Subcutaneous adipose tissue (tissue), 4 donors: ENCODE results near the gene CHDH. TPM values are rescaled to one million over a fixed set of nuclear protein-coding genes. Genes with fewer than 3 reads are reported as not detected.

Source experiments
- total RNA-seq, 4 donors: library from RNA; depleted of rRNA; stranded (reverse); fragments of >200 nt; gene quantifications; one replicate each; pipeline ENCODE4 v1.1.0, GENCODE V29; 2016
- TF ChIP-seq, protein P1 (sequence below): fragments of 450-650 bp; IDR thresholded peaks from one replicate; pipeline ENCODE4 v1.5.1; 2016; ENCODE audit warnings: low read depth, mild to moderate bottlenecking, control low read depth, antibody characterized with exemption, moderate library complexity

CHDH gene, protein sequence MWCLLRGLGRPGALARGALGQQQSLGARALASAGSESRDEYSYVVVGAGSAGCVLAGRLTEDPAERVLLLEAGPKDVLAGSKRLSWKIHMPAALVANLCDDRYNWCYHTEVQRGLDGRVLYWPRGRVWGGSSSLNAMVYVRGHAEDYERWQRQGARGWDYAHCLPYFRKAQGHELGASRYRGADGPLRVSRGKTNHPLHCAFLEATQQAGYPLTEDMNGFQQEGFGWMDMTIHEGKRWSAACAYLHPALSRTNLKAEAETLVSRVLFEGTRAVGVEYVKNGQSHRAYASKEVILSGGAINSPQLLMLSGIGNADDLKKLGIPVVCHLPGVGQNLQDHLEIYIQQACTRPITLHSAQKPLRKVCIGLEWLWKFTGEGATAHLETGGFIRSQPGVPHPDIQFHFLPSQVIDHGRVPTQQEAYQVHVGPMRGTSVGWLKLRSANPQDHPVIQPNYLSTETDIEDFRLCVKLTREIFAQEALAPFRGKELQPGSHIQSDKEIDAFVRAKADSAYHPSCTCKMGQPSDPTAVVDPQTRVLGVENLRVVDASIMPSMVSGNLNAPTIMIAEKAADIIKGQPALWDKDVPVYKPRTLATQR
- total RNA-seq = 1 to 10 TPM in 1 of 4 donors, under 1 TPM in 3; 0.19 to 2.2 (median 0.66) TPM

DNA sequence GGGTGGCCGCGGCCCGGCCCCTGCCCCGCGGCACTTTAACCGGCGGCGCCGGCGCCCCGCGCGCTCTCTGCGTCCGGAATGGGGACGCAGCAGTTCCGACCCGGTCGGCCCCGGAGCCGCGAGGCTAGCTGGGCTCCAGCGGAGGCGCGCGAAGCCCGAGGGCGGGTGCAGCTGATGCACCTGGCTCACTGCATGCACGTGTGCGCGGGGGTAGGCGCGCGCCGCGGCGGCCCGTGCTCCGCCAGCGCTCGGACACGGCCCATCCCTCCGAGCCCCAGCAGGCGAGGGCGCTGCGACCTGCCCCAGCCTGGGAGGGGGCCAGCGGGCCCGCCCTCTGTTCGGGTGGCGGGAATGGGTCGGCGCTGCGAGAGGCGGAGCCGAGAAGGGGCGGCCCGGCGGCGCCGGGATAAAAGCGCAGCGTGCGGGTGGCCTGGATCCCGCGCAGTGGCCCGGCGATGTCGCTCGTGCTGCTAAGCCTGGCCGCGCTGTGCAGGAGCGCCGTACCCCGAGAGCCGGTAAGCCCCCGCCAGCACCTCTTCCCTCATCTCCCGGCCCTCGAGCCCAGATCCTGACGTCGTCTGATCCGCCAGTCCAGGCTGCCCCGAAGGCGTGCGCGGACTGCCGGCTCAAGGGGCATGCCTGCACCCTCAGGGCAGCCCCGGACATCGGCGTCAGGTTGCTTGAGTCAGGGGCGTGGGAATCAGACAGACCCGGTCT is at the start of gene CHDH, which contains the start of gene IL17RB:
Gene CHDH, minus strand, starts transcription at position 286 of the 717 bp plus-strand sequence. CDS start 22,411 bp downstream, outside the sequence.
Gene IL17RB, plus strand, starts transcription at position 435 of the 717 bp plus-strand sequence. Its CDS starts 21 bp downstream, at position 456.
- TF ChIP-seq, protein P1, sequence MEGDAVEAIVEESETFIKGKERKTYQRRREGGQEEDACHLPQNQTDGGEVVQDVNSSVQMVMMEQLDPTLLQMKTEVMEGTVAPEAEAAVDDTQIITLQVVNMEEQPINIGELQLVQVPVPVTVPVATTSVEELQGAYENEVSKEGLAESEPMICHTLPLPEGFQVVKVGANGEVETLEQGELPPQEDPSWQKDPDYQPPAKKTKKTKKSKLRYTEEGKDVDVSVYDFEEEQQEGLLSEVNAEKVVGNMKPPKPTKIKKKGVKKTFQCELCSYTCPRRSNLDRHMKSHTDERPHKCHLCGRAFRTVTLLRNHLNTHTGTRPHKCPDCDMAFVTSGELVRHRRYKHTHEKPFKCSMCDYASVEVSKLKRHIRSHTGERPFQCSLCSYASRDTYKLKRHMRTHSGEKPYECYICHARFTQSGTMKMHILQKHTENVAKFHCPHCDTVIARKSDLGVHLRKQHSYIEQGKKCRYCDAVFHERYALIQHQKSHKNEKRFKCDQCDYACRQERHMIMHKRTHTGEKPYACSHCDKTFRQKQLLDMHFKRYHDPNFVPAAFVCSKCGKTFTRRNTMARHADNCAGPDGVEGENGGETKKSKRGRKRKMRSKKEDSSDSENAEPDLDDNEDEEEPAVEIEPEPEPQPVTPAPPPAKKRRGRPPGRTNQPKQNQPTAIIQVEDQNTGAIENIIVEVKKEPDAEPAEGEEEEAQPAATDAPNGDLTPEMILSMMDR = no peak

DNA sequence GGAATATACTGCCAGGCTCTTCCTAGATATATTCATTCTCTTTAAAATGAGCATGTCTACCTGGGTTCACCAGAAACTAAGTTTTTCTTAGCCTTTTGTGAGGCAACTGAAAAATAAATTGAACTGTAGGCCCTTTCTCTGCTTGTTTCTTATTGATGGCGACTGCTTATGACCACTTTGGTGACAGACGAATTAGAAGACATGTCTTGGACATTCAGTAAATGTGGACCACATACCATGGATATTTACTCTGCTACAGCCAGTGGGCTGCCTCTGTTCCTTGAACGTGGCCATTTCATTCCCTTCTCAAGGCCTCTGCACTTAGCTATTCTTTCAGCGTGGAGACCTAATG is 46.0 kb upstream of the CHDH start:
- TF ChIP-seq, protein P1 = no peak

DNA sequence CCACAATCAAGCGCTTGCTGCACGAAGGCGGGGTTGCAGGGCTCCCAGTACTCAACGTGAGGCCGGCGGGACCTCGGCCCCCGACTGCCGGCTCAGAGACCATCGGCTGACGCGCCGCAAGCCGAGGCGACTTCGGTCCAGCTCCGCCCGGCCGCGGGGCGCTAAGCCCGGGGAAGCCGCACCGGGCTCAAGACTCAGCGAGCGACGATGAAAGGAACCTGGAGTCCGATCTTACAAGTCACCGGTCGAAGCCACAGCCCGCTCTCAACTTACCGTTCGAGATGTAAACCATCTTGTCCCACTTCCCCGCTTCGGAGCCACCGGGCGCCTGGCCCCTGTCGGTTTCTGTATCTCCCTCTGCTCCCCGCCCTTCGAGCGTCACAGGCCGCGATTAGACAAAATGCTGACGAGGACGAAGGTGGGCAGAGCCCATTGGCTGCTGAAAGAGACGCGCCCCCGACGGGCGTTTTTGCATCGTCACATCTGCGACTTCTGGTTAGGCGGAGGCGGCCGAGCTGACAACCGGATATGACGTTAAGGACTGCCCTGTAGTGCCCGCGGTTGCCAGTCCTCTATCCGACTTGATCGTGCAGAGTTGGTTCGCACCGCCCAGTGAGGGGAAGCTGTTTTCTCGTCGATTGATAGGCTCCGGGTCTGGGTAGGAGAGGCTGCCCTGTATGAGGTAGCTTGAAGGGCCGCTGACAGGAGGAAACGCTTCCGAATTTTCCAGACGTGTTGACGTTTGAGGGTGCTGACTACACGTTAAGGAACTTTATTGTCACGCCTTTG is 45.5 kb upstream of the CHDH start, which contains the start of gene SELENOK:
Gene SELENOK, minus strand, starts transcription at position 363 of the 789 bp plus-strand sequence.
- TF ChIP-seq, protein P1 = no peak

DNA sequence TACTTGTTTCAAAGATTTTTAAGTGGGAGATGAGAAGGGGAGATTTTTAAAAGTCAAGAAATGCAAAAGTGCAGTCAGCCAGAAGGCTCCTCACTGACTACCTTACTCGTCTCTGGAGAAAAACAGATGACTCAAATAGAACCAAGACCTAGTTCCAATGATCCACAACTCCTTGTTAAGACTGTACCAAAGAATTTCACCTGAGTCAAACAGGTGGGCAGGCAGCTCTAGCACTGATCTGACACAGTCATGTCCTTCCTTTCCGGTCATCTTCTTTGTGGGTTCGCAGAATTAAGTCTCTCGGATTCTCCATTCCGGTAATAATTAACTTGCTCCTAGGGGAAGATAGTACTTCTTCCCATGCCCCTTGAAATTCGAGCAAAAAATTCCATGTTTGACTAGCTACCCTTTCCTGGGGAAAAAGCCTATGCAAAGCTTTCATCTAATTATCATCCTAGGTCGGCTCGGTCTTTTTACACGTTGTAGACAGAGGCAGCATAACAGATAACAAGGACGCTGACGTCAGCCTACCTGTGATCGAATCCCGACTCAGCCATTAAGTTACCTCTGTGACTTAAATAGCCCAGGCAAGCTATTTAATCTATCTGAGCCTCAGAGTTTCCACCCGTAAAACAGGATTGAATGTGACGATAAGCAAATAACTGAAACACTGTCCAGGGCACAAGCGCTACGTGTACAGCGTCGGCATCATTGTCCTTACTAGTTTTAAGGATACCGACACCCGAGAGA is 44.7 kb upstream of the CHDH start:
- TF ChIP-seq, protein P1 = no peak

DNA sequence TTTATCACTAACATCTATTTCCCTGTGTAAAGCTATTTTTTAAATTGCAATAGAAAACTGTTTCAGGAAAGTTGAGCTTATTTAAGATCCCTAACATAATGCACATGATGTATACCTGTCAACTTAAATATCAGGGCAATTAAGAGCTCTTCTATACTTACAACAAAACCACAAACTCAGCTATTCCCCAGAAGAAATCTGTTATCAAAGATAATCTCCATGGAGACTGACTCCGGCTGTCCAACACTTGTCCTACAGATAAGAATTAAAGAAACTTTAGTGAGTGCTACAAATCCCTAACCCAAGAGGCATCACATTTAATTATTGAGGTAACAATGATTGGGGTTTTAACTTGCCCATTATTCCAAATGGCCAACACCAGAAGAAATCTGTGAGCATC is 42.0 kb upstream of the CHDH start:
- TF ChIP-seq, protein P1 = no peak

DNA sequence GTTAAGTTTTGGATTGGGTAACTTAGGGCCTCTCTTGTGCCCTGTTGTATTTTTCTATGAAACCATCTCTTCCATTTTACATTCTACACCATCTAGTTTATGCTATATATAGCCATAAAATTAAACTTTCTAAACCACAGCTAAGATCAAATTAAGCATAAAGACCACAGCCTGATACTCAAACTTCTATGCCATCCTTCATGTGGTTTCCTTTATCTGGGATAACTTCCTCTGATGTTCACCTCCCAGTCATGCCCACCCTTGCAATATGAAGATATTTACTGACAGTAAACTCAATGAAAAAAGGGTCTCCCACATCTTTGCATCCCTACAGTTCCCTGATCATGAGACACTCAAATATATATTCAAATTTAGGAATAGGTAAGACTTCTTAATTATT is 41.2 kb upstream of the CHDH start:
- TF ChIP-seq, protein P1 = no peak
